Mucosa of gallbladder (tissue), 1 donor: ENCODE measurements around the gene RPS5. TPM values are rescaled to one million over a fixed set of nuclear protein-coding genes. Genes with fewer than 3 reads are reported as not detected.
"Not testable (repeated sequence)": the region's sequence is repeated elsewhere in the genome, so short reads cannot be mapped to it uniquely, and the experiment has no call there.

Experiments used
- DNase-seq: peaks from one replicate; pipeline ENCODE4 v3.0.0-alpha.2; 2020; ENCODE audit warnings: low spot score
- total RNA-seq: library from RNA; stranded (reverse); gene quantifications from one replicate; pipeline ENCODE4 v1.2.1, GENCODE V29; 2021
- donor health status: DM: no; HTN: no; CAD: no.

Gene RPS5
- total RNA-seq, 1 donor from 2014 or later = 614 TPM

DNA sequence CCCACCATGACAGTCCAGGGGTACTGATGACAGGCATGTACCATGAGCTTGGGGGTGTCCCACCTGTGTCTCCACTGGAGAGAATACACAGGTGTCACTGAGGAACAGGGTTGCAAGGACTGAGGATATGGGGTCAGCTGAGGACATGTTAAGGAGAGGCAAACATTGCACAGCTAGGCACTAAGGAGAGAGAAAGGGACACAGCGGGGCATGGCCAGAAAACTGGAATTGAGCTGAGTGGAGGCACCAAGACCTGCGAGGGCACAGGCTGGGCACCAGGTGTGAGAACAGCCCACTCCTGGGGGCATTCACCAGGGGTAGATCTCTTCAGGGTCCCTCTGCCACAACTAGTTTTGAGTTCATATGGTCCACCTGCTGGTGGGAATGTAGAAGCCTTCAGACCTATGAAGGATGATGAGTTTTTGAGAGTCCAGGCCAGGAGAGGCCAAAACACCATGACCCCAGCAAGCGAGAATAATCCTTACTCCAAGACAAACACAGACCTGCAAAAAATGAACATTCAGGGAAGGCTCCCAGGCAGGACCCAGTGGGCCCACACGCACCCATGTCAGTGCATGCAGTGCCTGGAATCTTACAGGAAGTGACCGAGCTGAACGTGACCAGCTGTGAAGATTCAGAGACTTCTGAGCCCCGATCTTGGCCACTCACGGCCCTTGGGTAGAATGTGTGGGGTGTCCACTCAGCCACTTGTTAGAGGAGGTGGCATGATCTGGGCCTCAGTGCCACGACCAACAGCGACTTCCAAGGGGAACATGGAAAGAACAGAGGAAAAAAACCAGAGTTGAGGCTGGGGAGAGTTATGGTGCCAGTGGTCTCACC, 20.0 kb downstream of the RPS5 start:
- DNase-seq = no peak

DNA sequence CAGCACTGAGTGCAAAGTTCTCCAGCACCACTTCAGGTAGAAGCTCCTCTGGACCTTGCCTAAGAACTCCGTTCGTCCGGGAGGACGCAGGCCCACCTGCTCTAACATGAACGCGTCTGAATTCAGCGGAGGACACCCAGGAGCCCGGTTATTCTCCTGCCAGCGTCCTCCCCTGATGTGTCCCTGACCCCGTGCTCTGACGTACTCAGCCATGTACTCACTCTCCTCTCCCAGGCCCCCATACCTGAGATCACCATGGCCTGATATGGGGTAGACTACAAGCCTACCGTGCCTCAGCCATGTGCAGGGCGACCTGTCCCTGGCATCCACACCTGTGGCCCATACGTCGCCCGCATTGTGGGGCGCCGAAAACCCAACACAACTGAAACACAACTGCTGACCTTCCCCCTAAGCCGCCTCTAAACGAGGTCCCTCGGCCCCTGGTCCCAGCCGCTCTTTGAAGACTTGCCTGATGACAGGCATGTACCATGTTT, 20.6 kb downstream of the RPS5 start:
- no peak for DNase-seq

DNA sequence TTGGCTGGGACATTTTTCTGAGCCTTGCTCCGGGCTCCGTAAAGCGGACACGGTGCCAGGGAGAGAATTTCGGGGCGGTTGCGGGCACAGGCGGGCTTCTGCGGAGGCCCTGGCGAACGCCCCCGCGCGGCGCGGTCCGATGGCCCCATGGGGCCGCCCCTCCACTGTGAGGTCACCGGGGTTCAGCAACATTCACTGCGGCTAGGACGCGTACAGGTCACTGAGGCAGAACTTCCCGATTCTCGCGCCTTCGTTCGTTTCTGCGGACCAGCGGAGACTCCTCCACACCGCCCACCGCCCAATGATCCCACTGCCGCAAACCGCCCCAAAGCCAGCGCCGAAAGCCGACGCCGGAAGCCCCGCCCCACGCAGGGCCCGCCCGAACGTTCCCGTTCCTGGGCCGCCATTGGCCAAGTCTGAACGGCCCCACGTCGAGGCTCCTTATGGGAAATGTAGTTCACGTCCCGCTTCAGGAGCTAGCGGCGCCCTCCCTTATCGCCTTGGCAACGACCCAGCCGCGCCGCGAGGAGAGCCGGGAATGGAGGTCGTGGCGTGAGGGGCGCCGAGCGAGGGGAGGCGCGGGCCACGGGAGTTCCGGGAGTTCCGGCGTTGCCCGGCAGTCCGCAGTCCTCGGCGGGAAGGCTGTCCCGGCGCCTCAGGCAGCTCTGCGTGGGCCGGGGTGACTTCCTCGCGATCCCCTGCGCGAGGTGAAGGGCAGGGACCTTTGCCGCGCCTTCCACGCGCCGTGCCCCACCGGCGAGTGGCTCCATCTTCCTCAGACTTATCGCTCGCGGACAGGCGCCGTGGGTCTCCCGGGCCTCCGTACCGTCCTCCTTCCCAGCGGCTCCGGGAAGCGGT, 21.3 kb downstream of the RPS5 start, which contains the start of gene ZNF584:
ZNF584 (plus strand) TSS at position 498 of the 858 bp plus-strand sequence. CDS start 499 bp downstream, outside the sequence.
- peak; percentile 95 for DNase-seq

DNA sequence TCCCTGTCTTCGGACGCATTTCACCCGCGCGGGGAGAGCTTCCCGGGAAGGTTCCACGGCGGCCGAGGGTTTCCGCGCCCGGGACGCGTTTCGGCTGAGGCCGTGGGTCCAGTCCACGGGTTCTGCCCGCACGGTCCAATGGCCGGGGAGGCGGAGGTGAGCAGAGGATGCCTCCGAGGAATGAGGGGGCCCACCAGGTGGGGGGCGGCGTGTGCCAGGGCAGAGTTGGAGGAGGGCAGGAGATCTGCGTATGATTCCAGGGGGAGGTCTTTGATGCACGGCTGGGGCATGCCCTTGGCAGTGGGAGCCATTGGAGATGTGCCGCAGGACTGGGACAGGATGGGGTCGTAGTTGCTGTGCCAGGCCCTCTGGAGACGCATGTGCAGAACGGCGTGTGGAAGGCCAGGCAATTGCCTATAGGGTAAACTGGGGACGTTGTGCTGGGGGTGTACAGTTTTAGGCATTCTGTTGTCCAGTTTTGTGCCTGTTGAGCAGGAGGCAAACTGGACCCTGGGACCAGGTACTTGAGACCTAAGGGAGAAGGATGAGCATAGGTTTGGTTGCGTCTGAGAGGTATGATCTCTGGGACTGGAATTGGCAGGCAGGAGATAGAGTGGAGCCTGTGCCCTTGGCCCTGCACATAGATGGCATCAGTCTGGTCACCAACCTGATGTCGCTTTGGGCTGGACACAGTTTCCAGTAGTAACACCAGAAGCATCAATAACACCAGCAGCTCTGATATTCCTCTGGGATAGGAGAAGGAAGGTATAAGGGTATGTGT, 22.1 kb downstream of the RPS5 start:
- DNase-seq = no peak

DNA sequence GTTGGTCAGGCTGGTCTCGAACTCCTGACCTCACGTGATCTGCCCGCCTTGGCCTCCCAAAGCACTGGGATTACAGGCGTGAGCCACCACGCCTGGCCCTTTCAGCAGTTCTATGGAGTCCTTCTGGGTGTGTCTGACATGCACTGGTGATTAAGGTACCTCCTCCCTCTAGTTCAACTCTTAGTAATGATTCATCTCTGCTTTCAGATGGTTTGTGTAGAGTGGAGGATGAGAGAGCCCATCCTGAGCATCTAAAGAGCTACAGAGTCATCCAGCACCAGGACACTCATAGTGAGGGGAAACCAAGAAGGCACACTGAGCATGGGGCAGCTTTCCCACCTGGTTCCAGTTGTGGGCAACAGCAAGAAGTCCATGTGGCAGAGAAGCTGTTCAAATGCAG, 29.5 kb downstream of the RPS5 start:
- no peak for DNase-seq

DNA sequence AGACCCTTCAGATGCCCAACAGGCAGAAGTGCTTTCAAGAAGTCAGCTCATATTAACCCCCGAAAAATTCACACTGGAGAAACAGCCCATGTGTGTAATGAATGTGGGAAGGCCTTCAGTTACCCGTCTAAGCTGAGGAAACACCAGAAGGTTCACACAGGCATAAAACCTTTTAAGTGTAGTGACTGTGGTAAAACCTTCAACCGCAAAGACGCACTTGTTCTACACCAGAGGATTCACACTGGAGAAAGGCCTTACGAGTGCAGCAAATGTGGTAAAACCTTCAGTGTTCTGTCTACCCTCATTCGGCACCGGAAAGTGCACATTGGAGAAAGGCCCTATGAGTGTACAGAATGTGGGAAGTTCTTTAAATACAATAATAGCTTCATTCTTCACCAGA, 30.0 kb downstream of the RPS5 start:
- DNase-seq = no peak

DNA sequence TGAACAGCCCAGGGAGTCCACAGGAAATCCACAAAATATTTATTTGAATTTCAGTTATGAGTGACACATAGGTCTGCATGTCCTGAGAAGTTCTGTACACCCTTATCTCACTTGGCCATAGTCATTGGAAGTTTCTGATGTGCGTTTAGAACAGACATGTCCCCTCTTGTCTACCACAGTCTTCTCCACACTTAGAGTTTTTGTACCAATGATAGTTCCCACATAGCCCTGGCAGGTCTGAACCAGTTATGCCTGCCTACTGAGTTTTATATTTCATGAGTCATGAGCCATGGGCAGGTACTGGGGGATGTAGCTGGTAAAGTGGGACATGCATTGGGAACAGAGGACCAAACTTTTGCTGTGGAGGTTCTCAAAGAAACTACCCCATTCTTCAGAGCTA, 41.5 kb downstream of the RPS5 start:
- DNase-seq = no peak

DNA sequence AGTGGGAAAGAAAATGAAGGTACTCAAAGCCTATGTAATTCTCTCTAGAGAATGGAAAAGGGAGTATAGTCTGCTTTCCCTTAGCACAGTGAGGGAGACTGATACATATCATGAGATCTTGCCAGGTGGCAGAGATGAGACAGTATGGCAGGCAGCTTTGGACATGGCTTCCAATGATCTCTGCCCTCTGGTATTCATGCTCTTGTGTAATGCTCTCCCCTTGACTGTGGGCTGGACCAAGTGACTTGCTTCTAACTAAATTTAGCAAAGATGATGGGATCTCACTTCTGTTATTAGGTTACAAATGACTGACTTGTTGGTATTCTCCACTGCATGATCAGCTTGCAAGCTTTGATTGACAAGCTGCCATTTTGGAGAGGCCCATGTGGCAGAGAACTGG, 42.7 kb downstream of the RPS5 start:
- DNase-seq = no peak

DNA sequence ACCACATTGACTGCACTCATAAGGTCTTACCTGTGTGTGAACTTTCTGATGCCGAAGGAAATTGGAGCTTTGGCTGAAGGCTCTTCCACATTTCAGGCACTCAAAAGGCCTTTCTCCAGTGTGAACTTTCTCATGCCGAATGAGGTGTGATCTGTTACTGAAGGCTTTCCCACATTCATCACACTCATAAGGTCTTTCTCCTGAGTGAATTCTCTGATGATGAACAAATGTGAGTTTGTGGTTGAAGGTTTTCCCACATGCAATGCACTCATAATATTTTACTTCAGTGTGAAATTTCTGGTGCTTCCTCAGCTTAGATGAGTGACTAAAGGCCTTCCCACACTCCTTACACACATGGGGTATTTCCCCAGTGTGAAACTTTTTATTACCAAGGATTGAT, 47.1 kb downstream of the RPS5 start:
- DNase-seq = no peak

DNA sequence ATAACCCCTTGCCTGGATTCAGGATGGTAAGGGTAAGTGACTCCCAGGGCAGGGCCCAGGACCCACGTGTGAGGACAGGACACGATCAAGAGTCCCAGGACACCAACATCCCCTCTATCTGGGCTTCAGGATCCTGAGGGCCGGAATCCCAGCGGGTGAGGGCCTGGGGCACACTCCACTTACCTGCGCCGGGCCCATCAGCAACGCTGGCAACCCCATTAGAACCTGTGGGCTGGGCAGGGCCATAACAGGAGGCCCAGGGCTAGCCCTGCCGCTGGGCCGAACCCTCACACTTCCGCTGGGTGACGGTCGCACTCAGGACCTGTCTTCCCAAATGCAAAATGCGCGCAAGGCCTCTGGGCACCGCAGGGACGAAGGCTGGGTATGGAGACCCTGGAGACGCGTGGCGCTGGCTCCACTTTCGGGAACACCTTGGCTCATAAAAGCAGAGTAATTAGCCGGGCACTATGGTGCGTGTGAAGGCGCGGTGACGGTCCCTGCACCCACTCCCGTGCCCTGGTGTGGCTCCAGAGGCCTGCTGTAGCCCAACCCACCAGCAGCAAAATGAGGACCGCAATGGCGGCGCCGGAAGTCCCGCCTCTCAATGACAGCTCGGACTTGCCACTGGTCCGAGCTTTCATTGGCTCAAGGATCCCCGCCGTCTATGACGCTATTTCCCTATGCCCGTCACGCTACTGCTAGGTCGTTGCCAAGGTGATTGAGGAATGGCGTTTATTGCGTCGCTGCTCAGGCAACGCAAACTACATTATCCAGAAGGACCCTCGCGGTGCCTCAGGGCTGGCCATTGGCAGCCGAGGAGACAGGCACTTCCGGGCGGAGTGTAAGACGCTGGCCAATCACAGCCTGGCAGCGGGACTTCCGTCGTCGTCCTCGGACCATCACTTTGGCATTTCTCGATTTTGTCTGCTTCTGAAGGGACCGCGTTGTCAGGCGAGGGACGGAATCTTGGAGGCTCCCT, 52.8 kb downstream of the RPS5 start, which contains the start of gene ZNF132:
ZNF132 (minus strand) TSS at position 578 of the 979 bp plus-strand sequence; CDS start at position 246, 332 bp downstream.
- peak; percentile 99 for DNase-seq

DNA sequence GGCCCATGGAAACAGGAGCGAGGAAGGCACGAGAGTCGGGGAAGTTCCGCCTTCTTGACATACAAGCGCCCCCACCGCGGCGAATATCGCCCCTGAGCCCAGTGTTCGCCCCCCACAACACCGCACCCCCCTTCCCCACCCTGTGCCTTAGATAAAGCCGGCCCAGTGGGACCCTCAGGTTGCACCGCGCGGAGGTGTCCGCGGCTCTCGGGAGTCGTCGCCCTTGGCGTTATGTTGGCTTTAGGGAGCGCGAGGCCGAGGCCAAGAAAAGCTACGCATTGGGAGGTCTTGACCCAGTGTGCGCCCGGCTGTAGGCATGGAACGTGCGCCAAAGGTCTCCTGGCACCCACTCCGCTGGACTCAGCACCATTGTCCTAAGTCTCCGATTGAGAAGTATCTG, 53.5 kb downstream of the RPS5 start:
- DNase-seq = peak; percentile 12

DNA sequence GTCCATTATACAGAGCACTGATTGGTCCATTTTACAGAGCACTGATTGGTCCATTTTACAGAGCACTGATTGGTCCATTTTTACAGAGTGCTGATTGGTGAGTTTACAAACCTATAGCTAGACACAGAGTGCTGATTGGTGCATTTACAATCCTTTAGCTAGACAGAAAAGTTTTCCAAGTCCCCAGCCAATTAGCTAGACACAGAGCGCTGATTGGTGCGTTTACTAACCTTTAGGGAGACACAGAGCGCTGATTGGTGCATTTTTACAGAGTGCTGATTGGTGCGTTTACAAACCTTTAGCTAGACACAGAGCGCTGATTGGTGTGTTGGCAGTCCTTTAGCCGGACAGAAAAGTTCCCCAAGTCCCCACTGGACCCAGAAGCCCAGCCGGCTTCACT, 55.9 kb downstream of the RPS5 start:
- DNase-seq = not testable (repeated sequence)

Other genes with a start within 250 kb of the RPS5 start
- gene ZNF329, start 236.5 kb upstream of the RPS5 start, total RNA-seq = 16.9 TPM
- 33.8 TPM for gene ZNF274, start 204.2 kb upstream of the RPS5 start, total RNA-seq
- 30.4 TPM for gene ZNF544, start 158.4 kb upstream of the RPS5 start, total RNA-seq
- 6.1 TPM for gene ZNF8, start 108.3 kb upstream of the RPS5 start, total RNA-seq
- 32.2 TPM for gene ERVK3-1, start 81.9 kb upstream of the RPS5 start, total RNA-seq
- 4.7 TPM for gene ZSCAN22, start 60.3 kb upstream of the RPS5 start, total RNA-seq
- gene A1BG, start 33.8 kb upstream of the RPS5 start, total RNA-seq = 8.1 TPM
- gene ZNF497, start 24.5 kb upstream of the RPS5 start, total RNA-seq = 3.5 TPM
- gene ZNF837, start 6.2 kb upstream of the RPS5 start, total RNA-seq = 2.9 TPM
- gene RNF225, start 8.4 kb downstream of the RPS5 start, total RNA-seq = not detected
- gene ZNF584, start 21.4 kb downstream of the RPS5 start, total RNA-seq = 13.9 TPM
- 12.1 TPM for gene ZNF132, start 52.9 kb downstream of the RPS5 start, total RNA-seq
- 7.8 TPM for gene ZNF324B, start 64.4 kb downstream of the RPS5 start, total RNA-seq
- 16.4 TPM for gene ZNF324, start 79.8 kb downstream of the RPS5 start, total RNA-seq
- 19.4 TPM for gene ZNF446, start 89.1 kb downstream of the RPS5 start, total RNA-seq
- 7.9 TPM for gene SLC27A5, start 124.7 kb downstream of the RPS5 start, total RNA-seq
- gene ZBTB45, start 132.5 kb downstream of the RPS5 start, total RNA-seq = 22.8 TPM
- 286 TPM for gene TRIM28, start 156.8 kb downstream of the RPS5 start, total RNA-seq
- gene CHMP2A, start 167.8 kb downstream of the RPS5 start, total RNA-seq = 154 TPM
- gene UBE2M, start 171.3 kb downstream of the RPS5 start, total RNA-seq = 64.0 TPM
- gene MZF1, start 186.1 kb downstream of the RPS5 start, total RNA-seq = 67.6 TPM